GM19397 (cell line): ENCODE measurements around the gene TNKS1BP1.
"Not testable (repeated sequence)": the region's sequence is repeated elsewhere in the genome, so short reads cannot be mapped to it uniquely, and the experiment has no call there.

ENCODE experiments used
- ATAC-seq: cut with Tn5 transposase; IDR thresholded peaks from one replicate; pipeline ENCODE4 v1.9.1; 2021; ENCODE audit warnings: mild to moderate bottlenecking, moderate library complexity; ENCODE audit not compliant: unreplicated experiment

TNKS1BP1 gene

GRCh38 chr11:57353852-57354251, 29.1 kb upstream of the TNKS1BP1 start:
- no peak for ATAC-seq

GRCh38 chr11:57353446-57353845, 28.7 kb upstream of the TNKS1BP1 start:
- ATAC-seq: no peak

- ATAC-seq: no peak
These were observed 28.3 kb upstream of the TNKS1BP1 start for GRCh38 chr11:57353036-57353435.

- ATAC-seq: no peak
These were observed 24.9 kb upstream of the TNKS1BP1 start for GRCh38 chr11:57349491-57350274.

GRCh38 chr11:57348636-57349313, 24.0 kb upstream of the TNKS1BP1 start:
- ATAC-seq: no peak

- no peak for ATAC-seq
These were observed 23.3 kb upstream of the TNKS1BP1 start for GRCh38 chr11:57348052-57348451.

- no peak for ATAC-seq
These were observed 22.6 kb upstream of the TNKS1BP1 start for GRCh38 chr11:57347336-57347735.

GRCh38 chr11:57345555-57346211, 20.9 kb upstream of the TNKS1BP1 start:
- no peak for ATAC-seq

GRCh38 chr11:57344826-57345225, 20.1 kb upstream of the TNKS1BP1 start:
- no peak for ATAC-seq

GRCh38 chr11:57343825-57344224, 19.1 kb upstream of the TNKS1BP1 start:
- no peak for ATAC-seq

- no peak for ATAC-seq
These were observed 17.9 kb upstream of the TNKS1BP1 start for GRCh38 chr11:57342702-57343101.

GRCh38 chr11:57341250-57341808, 16.6 kb upstream of the TNKS1BP1 start:
- ATAC-seq: no peak

- ATAC-seq: no peak
These were observed 15.4 kb upstream of the TNKS1BP1 start for GRCh38 chr11:57340039-57340615.

GRCh38 chr11:57339328-57339727, 14.6 kb upstream of the TNKS1BP1 start:
- no peak for ATAC-seq

- ATAC-seq: no peak
These were observed 13.4 kb upstream of the TNKS1BP1 start, which contains the start of gene P2RX3 for GRCh38 chr11:57338142-57338541. P2RX3 (plus strand) TSS chr11:57338352; CDS start chr11:57338551, 199 bp downstream.

GRCh38 chr11:57336856-57337255, 12.1 kb upstream of the TNKS1BP1 start:
- not testable (repeated sequence) for ATAC-seq

GRCh38 chr11:57336111-57336666, 11.4 kb upstream of the TNKS1BP1 start:
- no peak for ATAC-seq

- ATAC-seq: peak; percentile 99
These were observed 10.8 kb upstream of the TNKS1BP1 start, which contains the start of gene SSRP1 for GRCh38 chr11:57335343-57336110. SSRP1 (minus strand) TSS chr11:57335892; CDS start chr11:57335121, 771 bp downstream.

- ATAC-seq: no peak
These were observed 10.2 kb upstream of the TNKS1BP1 start for GRCh38 chr11:57335023-57335342.
